GM21825 (cell line): Measurements from ENCODE around the gene CYSRT1.
"Not testable (repeated sequence)": the region's sequence is repeated elsewhere in the genome, so short reads cannot be mapped to it uniquely, and the experiment has no call there.

ENCODE experiments used
- ATAC-seq: cut with Tn5 transposase; IDR thresholded peaks from one replicate; pipeline ENCODE4 v1.9.1; 2021; ENCODE audit warnings: mild to moderate bottlenecking, moderate library complexity; ENCODE audit not compliant: unreplicated experiment

CYSRT1 gene

DNA sequence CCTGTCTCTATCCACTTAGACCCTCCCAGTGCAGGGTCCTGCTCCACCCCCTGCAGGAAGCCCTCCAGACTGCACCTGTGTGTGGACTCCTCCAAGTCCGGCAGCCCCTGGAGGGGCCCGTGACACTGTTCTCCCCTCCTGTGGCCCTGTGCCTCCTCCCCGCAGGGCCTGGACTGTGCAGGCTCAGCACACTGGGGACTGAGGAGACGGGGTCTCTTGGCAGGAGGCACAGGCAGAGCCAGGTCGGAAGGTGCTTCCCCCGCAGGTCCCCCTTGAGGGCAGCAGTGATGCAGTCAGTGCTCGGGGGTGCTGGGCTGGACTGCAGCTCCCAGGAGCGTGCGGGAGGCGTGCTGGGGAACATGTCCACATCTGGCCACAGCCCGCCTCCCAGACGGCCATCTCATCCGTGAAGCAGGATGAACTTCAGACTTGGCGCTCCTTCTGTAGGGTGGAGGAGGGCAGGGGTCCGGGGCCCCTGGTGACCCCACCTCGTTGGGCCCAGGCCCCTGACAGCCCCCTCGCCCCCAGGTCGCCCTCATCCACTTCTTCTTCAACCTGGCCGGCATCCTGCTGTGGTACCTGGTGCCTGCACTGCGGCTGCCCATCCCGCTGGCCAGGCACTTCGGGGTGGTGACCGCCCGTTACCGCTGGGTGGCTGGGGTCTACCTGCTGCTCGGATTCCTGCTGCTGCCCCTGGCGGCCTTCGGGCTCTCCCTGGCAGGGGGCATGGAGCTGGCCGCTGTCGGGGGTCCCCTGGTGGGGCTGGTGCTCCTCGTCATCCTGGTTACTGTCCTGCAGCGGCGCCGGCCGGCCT lies 10.7 kb downstream of the CYSRT1 start:
- ATAC-seq = no peak

DNA sequence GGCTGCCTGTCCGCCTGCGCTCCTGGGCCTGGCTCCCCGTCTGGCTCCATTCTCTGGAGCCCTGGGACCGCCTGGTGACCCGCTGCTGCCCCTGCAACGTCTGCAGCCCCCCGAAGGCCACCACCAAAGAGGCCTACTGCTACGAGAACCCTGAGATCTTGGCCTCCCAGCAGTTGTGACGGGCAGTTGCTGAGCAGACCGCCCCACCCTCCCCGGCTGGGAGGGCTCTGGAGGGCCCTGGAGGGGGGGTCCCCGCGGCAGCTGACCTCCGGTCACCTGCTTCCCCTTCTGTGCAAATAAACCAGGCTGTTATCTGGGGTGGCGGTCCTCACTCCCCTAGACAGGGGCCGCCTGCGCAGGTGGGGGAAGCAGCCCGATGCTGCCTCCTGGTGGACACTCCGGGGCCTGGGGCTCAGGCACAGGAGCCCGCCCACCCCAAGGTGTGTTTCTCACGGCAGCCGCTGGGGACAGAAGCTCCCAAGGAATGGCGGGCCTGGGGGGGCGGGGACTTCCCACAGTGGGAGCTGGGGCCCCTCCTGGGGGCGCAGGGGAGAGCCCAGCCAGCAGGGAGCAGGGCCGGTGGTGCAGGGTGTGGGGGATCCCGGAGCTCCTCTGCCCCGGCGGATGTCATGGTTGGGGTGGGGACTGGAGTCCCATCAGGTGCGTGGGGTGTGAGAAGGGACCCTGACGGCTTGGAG lies 11.4 kb downstream of the CYSRT1 start:
- no peak for ATAC-seq

DNA sequence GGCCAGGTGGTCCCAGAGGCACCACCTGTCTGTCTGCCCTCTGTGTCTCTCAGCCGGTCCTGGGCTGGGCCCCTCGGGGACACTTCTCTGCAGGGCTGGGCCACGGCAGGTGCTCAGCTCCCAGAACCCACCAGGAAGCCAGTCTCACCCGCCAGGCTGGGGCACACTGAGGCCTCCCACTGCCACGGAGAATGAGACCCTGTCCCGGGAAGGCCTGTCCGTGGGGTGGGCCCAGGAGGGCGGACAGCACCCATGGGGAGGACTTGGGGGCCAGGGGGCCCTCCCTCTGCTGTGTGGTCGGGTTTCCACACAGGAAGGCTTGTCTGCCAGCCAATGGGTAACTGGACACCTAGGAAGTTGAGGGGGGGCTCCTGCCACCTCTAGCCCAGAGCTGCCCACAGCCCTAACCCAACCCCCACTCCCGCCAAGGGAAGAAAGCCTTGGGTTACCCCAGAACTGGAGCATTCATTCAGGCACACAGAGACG lies 12.0 kb downstream of the CYSRT1 start:
- ATAC-seq = no peak

- no peak for ATAC-seq
These were observed 13.1 kb downstream of the CYSRT1 start for GRCh38 chr9:137237759-137238726.

DNA sequence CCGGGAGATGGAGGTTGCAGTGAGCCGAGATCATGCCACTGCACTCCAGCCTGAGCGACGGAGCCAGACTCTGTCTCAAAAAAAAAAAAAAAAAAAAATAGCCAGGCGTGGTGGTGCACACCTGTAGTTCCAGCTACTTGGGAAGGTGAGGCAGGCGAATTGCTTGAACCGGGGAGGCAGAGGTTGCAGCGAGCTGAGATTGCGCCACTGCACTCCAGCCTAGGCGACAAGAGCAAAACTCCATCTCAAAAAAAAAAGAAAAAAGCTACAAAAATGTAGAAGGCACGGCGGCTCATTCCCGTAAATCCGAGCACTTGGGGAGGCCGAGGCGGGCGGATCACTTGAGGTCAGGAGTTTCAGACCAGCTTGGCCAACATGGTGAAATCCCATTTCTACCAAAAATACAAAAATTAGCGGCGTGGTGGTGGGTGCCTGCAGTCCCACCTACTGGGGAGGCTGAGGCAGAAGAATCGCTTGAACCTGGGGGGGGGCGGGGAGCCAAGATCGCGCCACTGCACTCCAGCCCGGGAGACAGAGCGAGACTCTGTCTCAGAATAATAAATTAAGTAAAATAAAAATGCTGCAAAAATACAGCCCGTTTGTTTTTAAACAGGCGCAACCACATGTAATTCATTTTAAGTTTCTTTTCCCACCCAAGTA lies 14.7 kb downstream of the CYSRT1 start:
- not testable (repeated sequence) for ATAC-seq

- peak; percentile 19 for ATAC-seq
These were observed 15.4 kb downstream of the CYSRT1 start for GRCh38 chr9:137240318-137240840.

GRCh38 chr9:137240841-137241489 lies 16.0 kb downstream of the CYSRT1 start, which contains the start of gene TUBB4B:
Gene TUBB4B, plus strand, starts transcription at chr9:137241287. Its CDS starts 74 bp downstream, at chr9:137241361.
- ATAC-seq = peak; percentile 63

DNA sequence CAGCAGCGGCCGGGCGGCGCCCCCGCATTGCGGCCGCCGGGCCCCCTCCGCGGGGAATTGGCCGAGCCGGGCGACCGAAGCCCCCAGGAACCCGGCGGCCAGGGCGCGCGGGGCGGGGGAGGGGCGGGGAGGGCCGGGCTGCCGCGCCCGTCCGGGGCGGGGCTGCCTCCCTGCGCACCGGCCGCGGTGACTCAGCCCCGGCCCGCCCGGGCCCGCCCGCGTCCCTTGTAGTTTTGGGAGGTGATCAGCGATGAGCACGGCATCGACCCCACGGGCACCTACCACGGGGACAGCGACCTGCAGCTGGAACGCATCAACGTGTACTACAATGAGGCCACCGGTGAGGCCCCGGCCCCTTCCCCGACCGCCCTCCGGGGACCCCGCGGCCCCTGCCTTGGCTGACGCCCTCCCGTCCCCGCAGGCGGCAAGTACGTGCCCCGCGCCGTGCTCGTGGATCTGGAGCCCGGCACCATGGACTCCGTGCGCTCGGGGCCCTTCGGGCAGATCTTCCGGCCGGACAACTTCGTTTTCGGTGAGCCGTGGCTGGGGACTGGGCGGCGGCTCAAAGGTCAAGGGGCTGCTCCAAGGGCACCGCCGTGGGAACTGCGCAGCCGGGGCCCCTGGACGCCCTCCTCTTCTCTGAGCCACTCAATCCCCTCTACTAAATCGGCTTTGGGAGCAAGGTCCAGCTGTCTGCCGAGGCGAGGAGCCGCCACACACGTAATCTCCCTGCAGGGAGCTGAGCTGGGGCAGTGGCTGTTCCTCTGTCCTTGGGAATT lies 16.7 kb downstream of the CYSRT1 start:
- peak; percentile 4 for ATAC-seq

DNA sequence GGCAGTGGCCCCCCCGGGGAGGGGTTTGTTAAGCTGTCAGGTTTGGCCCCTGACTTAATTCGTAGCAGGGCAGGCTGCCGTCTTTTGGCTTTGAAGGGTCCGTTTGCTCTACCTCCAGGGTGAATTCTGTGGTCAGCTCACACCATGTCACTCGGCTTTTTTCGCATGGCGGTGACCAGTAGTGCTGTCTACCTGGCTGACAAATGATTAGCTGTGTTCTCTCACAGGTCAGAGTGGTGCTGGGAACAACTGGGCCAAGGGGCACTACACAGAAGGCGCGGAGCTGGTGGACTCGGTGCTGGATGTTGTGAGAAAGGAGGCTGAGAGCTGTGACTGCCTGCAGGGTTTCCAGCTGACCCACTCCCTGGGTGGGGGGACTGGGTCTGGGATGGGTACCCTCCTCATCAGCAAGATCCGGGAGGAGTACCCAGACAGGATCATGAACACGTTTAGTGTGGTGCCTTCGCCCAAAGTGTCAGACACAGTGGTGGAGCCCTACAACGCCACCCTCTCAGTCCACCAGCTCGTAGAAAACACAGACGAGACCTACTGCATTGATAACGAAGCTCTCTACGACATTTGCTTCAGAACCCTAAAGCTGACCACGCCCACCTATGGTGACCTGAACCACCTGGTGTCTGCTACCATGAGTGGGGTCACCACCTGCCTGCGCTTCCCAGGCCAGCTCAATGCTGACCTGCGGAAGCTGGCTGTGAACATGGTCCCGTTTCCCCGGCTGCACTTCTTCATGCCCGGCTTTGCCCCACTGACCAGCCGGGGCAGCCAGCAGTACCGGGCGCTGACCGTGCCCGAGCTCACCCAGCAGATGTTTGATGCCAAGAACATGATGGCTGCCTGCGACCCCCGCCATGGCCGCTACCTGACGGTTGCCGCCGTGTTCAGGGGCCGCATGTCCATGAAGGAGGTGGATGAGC lies 17.6 kb downstream of the CYSRT1 start:
- no peak for ATAC-seq

- ATAC-seq = not testable (repeated sequence)
These were observed 18.3 kb downstream of the CYSRT1 start for GRCh38 chr9:137243266-137243625.

- no peak for ATAC-seq
These were observed 18.9 kb downstream of the CYSRT1 start for GRCh38 chr9:137243626-137244485.

DNA sequence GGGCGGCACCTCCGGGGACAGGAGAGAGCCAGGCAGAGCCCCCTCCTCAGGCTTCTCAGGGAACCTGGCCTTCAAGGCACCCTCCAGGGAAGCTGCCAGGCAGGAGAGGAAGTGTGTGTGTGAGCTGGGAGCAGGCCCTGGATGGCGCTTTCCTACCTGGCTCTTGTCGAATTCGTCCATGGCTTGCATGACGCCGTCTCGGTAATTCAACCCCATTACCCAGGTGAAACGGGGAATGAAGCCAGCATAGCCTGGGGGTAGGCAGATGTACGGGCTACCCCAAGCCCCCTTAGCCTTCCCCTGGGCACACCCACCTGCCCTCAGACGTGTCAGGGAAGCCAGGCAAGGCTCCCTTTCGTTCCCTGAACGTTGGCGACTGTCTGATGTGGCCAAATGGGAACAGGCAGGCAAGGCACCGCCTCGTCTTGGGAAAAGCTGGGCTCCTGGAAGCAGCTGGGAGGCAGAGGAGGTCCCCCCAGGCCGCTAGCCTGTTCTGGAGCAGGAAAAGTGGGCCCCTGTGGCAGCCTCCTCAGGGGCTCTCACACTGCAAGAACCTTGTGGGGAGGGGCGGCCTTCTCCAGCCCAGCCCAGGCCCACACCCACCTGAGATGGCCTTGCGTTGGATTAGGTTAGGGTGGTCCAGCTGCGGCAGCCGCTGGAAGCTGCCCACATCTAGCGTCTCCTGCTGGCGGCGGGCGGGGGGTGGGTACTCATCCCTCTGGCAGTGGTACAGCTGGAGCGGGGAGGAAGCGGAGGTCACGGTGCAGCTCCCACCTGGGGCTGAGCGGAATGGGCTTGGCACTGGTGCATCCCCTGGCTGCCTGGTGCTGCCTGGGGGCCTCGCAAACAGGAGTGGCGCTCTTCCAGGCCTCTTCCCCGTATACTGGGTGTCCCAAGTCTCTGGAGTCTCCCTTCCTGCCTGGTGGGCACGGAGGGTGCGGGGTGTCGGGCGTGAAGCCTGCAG lies 19.8 kb downstream of the CYSRT1 start:
- ATAC-seq = no peak

- no peak for ATAC-seq
These were observed 20.8 kb downstream of the CYSRT1 start for GRCh38 chr9:137245450-137246421.

DNA sequence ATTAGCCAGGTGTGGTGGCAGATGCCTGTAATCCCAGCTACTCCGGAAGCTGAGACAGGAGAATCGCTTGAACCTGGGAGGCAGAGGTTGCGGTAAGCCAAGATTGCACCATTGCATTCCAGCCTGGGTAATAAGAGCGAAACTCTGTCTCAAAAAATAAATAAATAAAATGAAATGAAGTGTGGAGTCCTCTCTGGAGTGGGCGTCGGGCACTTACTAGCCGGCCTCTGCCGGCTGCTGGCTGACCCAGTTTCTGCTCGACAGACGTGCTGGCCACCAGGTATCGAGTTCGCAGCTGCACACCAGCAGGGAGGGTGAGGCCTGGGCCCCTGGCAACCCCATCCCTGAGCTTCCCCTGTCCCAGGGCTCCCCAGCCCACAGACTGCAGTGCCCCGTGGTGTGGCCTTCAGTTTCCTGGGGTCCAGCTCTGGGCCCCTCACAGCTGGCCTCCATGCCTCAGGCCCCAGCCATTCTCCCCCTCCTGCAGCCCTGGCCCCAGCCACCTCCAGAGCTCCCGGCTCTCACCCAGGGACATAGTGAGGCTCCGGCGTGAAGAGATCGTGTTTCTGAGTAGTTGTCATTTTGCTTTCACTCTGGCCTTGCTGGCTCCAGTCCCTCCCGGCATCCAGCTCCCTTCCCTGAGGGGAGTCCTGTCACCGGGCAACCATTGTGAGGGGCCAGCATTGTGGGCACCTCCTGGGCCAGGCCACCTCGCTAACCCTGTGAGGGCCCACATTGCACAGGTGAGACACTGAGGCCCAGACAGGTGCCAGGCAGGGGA lies 22.4 kb downstream of the CYSRT1 start:
- ATAC-seq = no peak
